Stomach (tissue), 9 donors: ENCODE data around the gene UGT1A1. TPM values are rescaled to one million over a fixed set of nuclear protein-coding genes. Genes with fewer than 3 reads are reported as not detected.

Source experiments
- DNase-seq, 2 donors: peaks; one replicate each; pipeline versions ENCODE4 v3.0.0 to v3.0.0-alpha.2; 2013 to 2019
- H3K27ac ChIP-seq, 5 donors: fragments of 200-600 bp in 4 of 5; sonication (generic) in 4 of 5; one replicate each; pipeline ENCODE4 v1.5.1; 2013 to 2019; ENCODE audit warnings: mild to moderate bottlenecking in 1 of 5, moderate library complexity in 1 of 5
- H3K27me3 ChIP-seq, 3 donors: fragments of 200-600 bp; sonication (generic); one replicate each; pipeline ENCODE4 v1.5.1; 2017 to 2019; ENCODE audit warnings: mixed run types in 1 of 3
- H3K36me3 ChIP-seq, 4 donors: fragments of 200-600 bp; sonication (generic); 1 replicate in 3 of 4; 2 replicates in 1 of 4; pipeline ENCODE4 v1.5.1; 2016 to 2019
- H3K4me1 ChIP-seq, 4 donors: fragments of 200-600 bp; sonication (generic); one replicate each; pipeline ENCODE4 v1.5.1; 2016 to 2019
- H3K4me3 ChIP-seq, 4 donors: fragments of 200-600 bp; sonication (generic) in 3 of 4; one replicate each; pipeline ENCODE4 v1.5.1; 2016 to 2019; ENCODE audit warnings: mild to moderate bottlenecking in 1 of 4
- H3K9me3 ChIP-seq, 4 donors: fragments of 200-600 bp; sonication (generic); one replicate each; pipeline ENCODE4 v1.5.1; 2016 to 2019
- EP300 ChIP-seq: sonication (generic); formaldehyde crosslinking; IDR thresholded peaks from one replicate; pipeline ENCODE4 v1.6.1; 2017; ENCODE audit warnings: antibody characterized with exemption
- POLR2A ChIP-seq, 4 donors: fragments of 450-650 bp; IDR thresholded peaks; one replicate each; pipeline ENCODE4 v1.6.1; 2016; ENCODE audit warnings: antibody characterized with exemption in 4 of 4, control low read depth in 2 of 4, mild to moderate bottlenecking in 1 of 4, moderate library complexity in 1 of 4
- POLR2AphosphoS5 ChIP-seq, 3 donors: sonication (generic); formaldehyde crosslinking; IDR thresholded peaks; one replicate each; pipeline ENCODE4 v1.6.1; 2016; ENCODE audit warnings: antibody characterized with exemption in 3 of 3
- WGBS, 5 donors: extraction: QIAGEN DNeasy Blood & Tissue Kit in 3 of 5; methylation state at CpG; one replicate each; pipeline versions ENCODE4 v1.1.5 to v1.1.7; 2013 to 2018; 5-methylcytosine and 5-hydroxymethylcytosine counted together
- intact Hi-C: fragments of 100-400 bp; cut with DNase I; formaldehyde crosslinking; loops from one replicate; pipeline ENCODE4 v1.15.1; 2023; ENCODE audit warnings: low total_unique reads
- polyA plus RNA-seq, 3 donors: library from polyadenylated mRNA; stranded (reverse); fragments of 200-250 nt; gene quantifications; one replicate each; pipeline ENCODE4 v1.2.3, GENCODE V29; 2013
- total RNA-seq, 5 donors: library from RNA; depleted of rRNA; stranded (reverse); fragments of >200 nt; gene quantifications; one replicate each; pipeline versions ENCODE4 v1.1.0 to v1.2.3, GENCODE V29; 2014 to 2016
- TF ChIP-seq, protein P1 (sequence below), 7 experiments: fragments of 450-650 bp in 4 of 7; fragments of 200-600 bp in 3 of 7; sonication (generic) in 3 of 7; IDR thresholded peaks; one replicate each; pipeline ENCODE4 v1.5.1; 2016 to 2019; ENCODE audit warnings: antibody characterized with exemption in 7 of 7, control low read depth in 2 of 7, mild to moderate bottlenecking in 1 of 7
- donor health status: healthy with polysubstance abuse.
- donor health status: Bipolar disorder and iron deficiency.
- donor health status: healthy.

UGT1A1 gene
- total and polyA plus RNA-seq, 8 donors = 0.43 to 73.0 (median 0.89) TPM; not detected in 3

DNA sequence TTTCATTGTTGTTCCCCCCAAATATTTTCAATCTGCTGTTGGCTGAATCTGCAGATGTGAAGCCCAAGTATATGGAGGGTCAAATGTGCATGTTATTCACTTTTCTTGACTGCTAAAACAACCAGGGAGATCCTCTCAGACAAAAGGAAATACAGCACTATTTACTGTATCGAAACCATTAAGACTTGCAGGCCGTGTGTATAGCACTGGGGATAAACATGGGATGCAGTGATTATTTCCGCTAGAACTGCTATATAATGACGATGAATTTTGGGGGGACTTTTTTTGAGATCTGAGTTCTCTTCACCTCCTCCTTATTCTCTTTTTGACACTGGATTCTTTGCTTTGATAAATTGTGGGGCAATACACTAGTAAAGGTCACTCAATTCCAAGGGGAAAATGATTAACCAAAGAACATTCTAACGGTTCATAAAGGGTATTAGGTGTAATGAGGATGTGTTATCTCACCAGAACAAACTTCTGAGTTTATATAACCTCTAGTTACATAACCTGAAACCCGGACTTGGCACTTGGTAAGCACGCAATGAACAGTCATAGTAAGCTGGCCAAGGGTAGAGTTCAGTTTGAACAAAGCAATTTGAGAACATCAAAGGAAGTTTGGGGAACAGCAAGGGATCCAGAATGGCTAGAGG is 3.5 kb upstream of the UGT1A1 start:
- peaks cover 0 to under 1% (median 0%) of the 10 kb centered on the region in 4 donors for H3K9me3 ChIP-seq
- WGBS, 5 donors = 27 to 55% (median 38%) methylated on average over 7 of the region's 7 CpGs
- intact Hi-C loops = no loop called here
- H3K4me3 ChIP-seq = no peak overlapping the region
- TF ChIP-seq EP300 = no peak
- TF ChIP-seq POLR2AphosphoS5 (IDR thresholded peaks at IDR 0.05) = peak in 1 of 3 donors; percentile 12
- TF ChIP-seq POLR2A (IDR thresholded peaks at IDR 0.05) = no peak
- no peaks in the 10 kb centered on the region for H3K27me3 ChIP-seq
- H3K4me1 ChIP-seq = peaks cover 0 to 5% (median 0%) of the 10 kb centered on the region in 4 donors
- H3K27ac ChIP-seq = no peak overlapping the region
- no peaks in the 10 kb centered on the region for H3K36me3 ChIP-seq
- DNase-seq = peak in 1 of 2 donors; percentile 23

DNA sequence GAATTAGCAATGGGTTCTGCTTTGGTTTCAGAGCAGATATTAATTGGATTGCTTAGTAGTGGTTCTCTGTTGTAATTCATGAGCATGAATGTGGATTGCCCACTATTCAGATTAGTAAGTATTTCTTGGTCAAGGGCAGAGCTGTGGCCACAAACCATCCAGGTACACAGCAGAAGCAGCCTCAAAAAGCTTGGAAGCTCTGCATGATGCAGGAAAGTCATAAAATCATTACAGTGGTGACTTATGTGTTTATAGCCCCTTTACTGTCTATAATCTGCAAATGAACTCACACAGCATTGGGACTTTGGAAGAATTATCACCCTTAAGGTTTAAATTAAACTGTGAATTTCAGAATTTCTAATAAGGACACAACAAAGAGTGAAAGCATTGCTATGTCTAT is 1.9 kb upstream of the UGT1A1 start:
- no peak overlapping the region for H3K4me3 ChIP-seq
- intact Hi-C loops = no loop called here

DNA sequence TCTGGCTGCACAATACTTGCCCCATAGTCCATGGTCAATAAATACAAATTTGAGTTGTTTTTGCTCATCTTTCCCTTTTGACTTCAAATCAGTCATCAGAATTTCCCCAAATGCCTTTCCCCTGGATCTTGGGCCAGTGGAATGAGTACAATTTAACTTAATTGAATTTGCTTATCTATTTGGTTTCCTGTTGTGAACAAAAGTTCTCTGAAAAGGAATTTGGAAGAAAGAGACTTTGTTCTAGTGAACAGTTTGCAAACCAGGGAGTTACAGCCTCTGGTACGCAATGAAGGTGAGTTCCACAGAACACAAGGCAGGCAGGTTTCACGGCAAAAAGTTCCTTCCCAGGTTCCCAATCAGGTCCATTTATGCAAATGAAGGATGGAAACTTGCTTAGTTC is 1.2 kb upstream of the UGT1A1 start:
- Histone ChIP-seq H3K4me3 (no peak overlapping the region), H3K27me3 (no peaks in the 10 kb centered on the region), H3K27ac (no peak overlapping the region), H3K36me3 (no peaks in the 10 kb centered on the region), H3K9me3 (no peaks in the 10 kb centered on the region), H3K4me1 (peaks cover 0 to 5% (median 0%) of the 10 kb centered on the region in 4 donors)
- intact Hi-C loops = no loop called here
- 85 to 95% (median 88%) methylated on average over 2 of the region's 2 CpGs for WGBS, 5 donors
- TF ChIP-seq POLR2AphosphoS5 (IDR thresholded peaks at IDR 0.05) (no peak), POLR2A (IDR thresholded peaks at IDR 0.05) (no peak), EP300 (no peak)
- TF ChIP-seq, protein P1, sequence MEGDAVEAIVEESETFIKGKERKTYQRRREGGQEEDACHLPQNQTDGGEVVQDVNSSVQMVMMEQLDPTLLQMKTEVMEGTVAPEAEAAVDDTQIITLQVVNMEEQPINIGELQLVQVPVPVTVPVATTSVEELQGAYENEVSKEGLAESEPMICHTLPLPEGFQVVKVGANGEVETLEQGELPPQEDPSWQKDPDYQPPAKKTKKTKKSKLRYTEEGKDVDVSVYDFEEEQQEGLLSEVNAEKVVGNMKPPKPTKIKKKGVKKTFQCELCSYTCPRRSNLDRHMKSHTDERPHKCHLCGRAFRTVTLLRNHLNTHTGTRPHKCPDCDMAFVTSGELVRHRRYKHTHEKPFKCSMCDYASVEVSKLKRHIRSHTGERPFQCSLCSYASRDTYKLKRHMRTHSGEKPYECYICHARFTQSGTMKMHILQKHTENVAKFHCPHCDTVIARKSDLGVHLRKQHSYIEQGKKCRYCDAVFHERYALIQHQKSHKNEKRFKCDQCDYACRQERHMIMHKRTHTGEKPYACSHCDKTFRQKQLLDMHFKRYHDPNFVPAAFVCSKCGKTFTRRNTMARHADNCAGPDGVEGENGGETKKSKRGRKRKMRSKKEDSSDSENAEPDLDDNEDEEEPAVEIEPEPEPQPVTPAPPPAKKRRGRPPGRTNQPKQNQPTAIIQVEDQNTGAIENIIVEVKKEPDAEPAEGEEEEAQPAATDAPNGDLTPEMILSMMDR (IDR thresholded peaks at IDR 0.05) = no peak
- DNase-seq = no peak

More for the DNA sequence above, 1.9 kb upstream of the UGT1A1 start:
- no peak overlapping the region for H3K27ac ChIP-seq
- peaks cover 0 to 5% (median 0%) of the 10 kb centered on the region in 4 donors for H3K4me1 ChIP-seq
- no peak for DNase-seq
- TF ChIP-seq EP300 = no peak
- TF ChIP-seq POLR2AphosphoS5 (IDR thresholded peaks at IDR 0.05) = no peak
- TF ChIP-seq POLR2A (IDR thresholded peaks at IDR 0.05) = no peak
- TF ChIP-seq, protein P1 (IDR thresholded peaks at IDR 0.05) = no peak
- H3K9me3 ChIP-seq = no peaks in the 10 kb centered on the region
- no peaks in the 10 kb centered on the region for H3K27me3 ChIP-seq
- H3K36me3 ChIP-seq = no peaks in the 10 kb centered on the region

DNA sequence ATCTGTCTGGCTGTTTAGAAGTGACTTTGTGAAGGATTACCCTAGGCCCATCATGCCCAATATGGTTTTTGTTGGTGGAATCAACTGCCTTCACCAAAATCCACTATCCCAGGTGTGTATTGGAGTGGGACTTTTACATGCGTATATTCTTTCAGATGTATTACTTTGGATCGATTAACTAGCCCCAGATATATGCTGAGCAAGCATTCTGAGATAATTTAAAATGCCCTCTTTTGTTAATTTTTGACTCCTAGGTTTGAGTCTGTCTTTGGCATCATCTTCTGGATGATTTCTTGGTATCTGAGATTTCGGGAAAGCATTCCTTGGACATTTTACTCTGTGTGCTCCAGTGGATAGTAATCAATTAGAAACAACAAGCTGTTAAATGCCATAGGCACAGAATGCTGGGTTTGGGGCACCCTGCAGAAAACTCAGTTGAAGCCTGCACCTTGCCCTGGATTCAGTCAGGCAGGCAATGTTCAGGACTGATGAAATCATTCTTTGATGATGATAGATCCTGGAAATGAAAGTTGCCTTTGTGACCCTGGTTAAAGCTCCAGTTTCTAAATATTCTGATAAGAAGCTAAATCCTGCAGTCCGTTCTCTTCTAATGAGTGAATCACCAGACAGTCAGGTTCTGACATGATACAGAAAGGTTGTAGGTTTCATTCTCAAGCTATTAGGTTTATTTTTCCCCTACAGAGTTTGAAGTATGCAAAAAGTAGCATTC is 1.1 kb downstream of the UGT1A1 start:
- Histone ChIP-seq H3K36me3 (no peaks in the 10 kb centered on the region), H3K27ac (no peak overlapping the region), H3K9me3 (no peaks in the 10 kb centered on the region), H3K27me3 (no peaks in the 10 kb centered on the region), H3K4me3 (no peak overlapping the region), H3K4me1 (peaks cover 0 to 5% (median 0%) of the 10 kb centered on the region in 4 donors)
- intact Hi-C loops = no loop called here
- WGBS, 5 donors = 76 to 91% (median 87%) methylated on average over 4 of the region's 4 CpGs
- TF ChIP-seq, protein P1 (IDR thresholded peaks at IDR 0.05) = no peak
- TF ChIP-seq EP300 (no peak), POLR2AphosphoS5 (IDR thresholded peaks at IDR 0.05) (no peak), POLR2A (IDR thresholded peaks at IDR 0.05) (no peak)
- DNase-seq = no peak
